ENCODE measurements around the gene ZNF668.
"Not testable (repeated sequence)": the region's sequence is repeated elsewhere in the genome, so short reads cannot be mapped to it uniquely, and the experiment has no call there.

The ZNF668 gene

GRCh38 chr16:31100876-31101641, 27.0 kb upstream of the ZNF668 start:
- not testable (repeated sequence) for DNase-seq

- no peak for DNase-seq
Measured at GRCh38 chr16:31099860-31100638, 26.0 kb upstream of the ZNF668 start.

GRCh38 chr16:31094424-31095120, 20.5 kb upstream of the ZNF668 start, which contains the start of gene VKORC1:
Gene VKORC1, minus strand, starts transcription at chr16:31094797. Its CDS starts 68 bp downstream, at chr16:31094729.
- DNase-seq: peak; percentile 98 to 99

GRCh38 chr16:31094088-31094423, 20.0 kb upstream of the ZNF668 start:
- DNase-seq: no peak

GRCh38 chr16:31093132-31093703, 19.2 kb upstream of the ZNF668 start:
- no peak for DNase-seq

GRCh38 chr16:31092330-31092729, 18.3 kb upstream of the ZNF668 start:
- DNase-seq: no peak

- DNase-seq: no peak
Measured at GRCh38 chr16:31090540-31090939, 16.5 kb upstream of the ZNF668 start.

GRCh38 chr16:31089199-31089598, 15.2 kb upstream of the ZNF668 start:
- no peak for DNase-seq

GRCh38 chr16:31088459-31089183, 14.6 kb upstream of the ZNF668 start, which contains the start of gene PRSS53:
Gene PRSS53, minus strand, starts transcription at chr16:31088943. Its CDS starts 134 bp downstream, at chr16:31088809.
- no peak for DNase-seq

GRCh38 chr16:31087971-31088370, 13.9 kb upstream of the ZNF668 start:
- DNase-seq: no peak

- DNase-seq: no peak
Measured at GRCh38 chr16:31087481-31087880, 13.4 kb upstream of the ZNF668 start.

GRCh38 chr16:31086629-31086906, 12.5 kb upstream of the ZNF668 start:
- no peak for DNase-seq

- DNase-seq: no peak
Measured at GRCh38 chr16:31085873-31086628, 12.0 kb upstream of the ZNF668 start.

- no peak for DNase-seq
Measured at GRCh38 chr16:31085411-31085810, 11.4 kb upstream of the ZNF668 start.

GRCh38 chr16:31084584-31085302, 10.7 kb upstream of the ZNF668 start:
- no peak for DNase-seq

- DNase-seq: no peak
Measured at GRCh38 chr16:31083981-31084380, 9.9 kb upstream of the ZNF668 start.

GRCh38 chr16:31083556-31083955, 9.5 kb upstream of the ZNF668 start:
- DNase-seq: no peak

- no peak for DNase-seq
Measured at GRCh38 chr16:31083081-31083480, 9.0 kb upstream of the ZNF668 start.

GRCh38 chr16:31082368-31083045, 8.5 kb upstream of the ZNF668 start:
- no peak for DNase-seq

All from NCI-H1930 (cell line).